Mesodermal cell (in vitro differentiated cells): ENCODE data around the gene TMEM132D.

ENCODE experiments used
- H3K27ac ChIP-seq: 2 replicates; pipeline ENCODE4 v1.7.0; 2013; ENCODE audit warnings: mild to moderate bottlenecking, low read depth, low read length, moderate library complexity; ENCODE audit not compliant: severe bottlenecking
- H3K36me3 ChIP-seq: 2 replicates; pipeline ENCODE4 v1.7.1; 2013; ENCODE audit warnings: mild to moderate bottlenecking, low read length, moderate library complexity; ENCODE audit not compliant: control insufficient read depth, insufficient read depth
- H3K4me1 ChIP-seq: one replicate; pipeline ENCODE4 v1.7.1; 2013; ENCODE audit warnings: mild to moderate bottlenecking, low read length; ENCODE audit not compliant: insufficient read depth, control insufficient read depth, poor library complexity, severe bottlenecking
- H3K4me3 ChIP-seq: 2 replicates; pipeline ENCODE4 v1.7.0; 2013; ENCODE audit warnings: low read length, control low read depth, mild to moderate bottlenecking; ENCODE audit not compliant: insufficient read depth, poor library complexity, severe bottlenecking; ENCODE audit errors: extremely low read depth
- H3K9me3 ChIP-seq: 2 replicates; pipeline ENCODE4 v1.7.1; 2013; ENCODE audit warnings: mild to moderate bottlenecking, low read length, moderate library complexity; ENCODE audit not compliant: control insufficient read depth
- WGBS, 2 experiments: methylation state at CpG; one replicate each; pipeline ENCODE4 v1.1.5; 2013; ENCODE audit warnings: missing lambda C conversion rate in 2 of 2; ENCODE audit not compliant: insufficient coverage in 2 of 2; 5-methylcytosine and 5-hydroxymethylcytosine counted together

Gene TMEM132D

DNA sequence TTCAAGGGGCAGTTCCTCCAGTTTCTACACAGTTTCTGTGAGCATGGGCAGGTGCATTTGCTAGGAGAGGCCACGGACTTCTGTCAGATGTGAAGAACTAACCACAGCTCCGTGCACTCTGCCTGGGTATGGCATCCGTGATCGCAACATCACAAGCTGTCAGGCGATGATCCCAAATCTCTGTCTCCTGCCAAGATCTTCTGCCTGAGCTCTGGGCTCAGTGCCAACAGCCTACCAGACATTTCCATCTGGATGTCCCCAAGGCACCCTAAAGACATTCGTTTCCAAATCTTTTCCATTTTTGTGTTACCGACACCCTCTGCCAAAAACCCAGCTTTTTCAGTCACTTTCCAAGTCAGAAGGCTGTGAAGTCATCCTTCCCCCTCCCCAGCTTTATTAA lies 758.4 kb downstream of the TMEM132D start:
- WGBS, 2 experiments = 81 to 90% methylated on average over 6 to 7 of the region's 7 CpGs
- H3K4me3 ChIP-seq = no peak overlapping the region
- no peak overlapping the region for H3K27ac ChIP-seq
- no peaks in the 10 kb centered on the region for H3K36me3 ChIP-seq
- H3K4me1 ChIP-seq = no peaks in the 10 kb centered on the region
- no peaks in the 10 kb centered on the region for H3K9me3 ChIP-seq

DNA sequence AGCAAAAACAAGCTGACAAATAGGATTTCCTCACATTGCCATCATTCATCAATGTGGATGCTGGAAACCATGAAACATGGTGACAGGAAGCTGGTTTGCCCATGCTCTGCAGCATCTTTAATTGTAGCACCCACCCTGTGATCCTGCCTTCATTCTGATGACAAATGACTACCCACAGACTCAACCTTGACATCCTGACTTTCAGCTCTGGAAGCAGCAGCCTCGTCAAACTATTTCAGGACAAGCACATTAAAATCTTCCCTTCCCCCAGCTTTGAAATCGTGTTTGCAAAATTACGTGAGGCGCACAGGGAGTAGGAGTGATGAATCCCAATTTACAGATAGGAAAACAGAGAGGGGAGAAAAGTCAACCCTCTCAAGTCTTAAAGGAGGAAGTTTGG lies 765.0 kb downstream of the TMEM132D start:
- Histone ChIP-seq H3K27ac (no peak overlapping the region), H3K4me1 (no peaks in the 10 kb centered on the region), H3K9me3 (no peaks in the 10 kb centered on the region), H3K4me3 (no peak overlapping the region), H3K36me3 (no peaks in the 10 kb centered on the region)
- 83 to 90% methylated on average over 2 of the region's 4 CpGs for WGBS, 2 experiments

DNA sequence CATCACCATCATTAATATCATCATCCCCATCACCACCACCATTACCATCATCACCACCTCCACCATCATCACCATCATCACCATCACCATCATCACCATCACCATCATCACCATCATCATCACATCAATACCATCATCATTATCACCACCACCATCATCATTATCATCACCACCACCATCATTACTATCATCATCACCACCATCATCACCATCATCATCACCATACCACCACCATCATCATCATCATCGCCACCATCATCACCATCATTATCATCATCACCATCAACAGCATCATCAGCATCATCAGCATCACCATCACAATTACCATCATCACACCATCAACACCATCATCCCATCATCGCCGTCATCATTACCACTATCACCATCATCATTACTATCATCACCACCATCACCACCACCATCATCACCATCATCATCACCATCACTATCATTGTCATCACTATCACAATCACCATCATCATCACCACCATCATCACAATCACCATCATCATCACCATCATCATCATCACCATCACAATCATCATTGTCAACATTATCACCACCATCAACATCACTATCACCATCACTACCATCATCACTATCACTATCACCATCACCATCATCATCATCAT lies 767.0 kb downstream of the TMEM132D start:
- WGBS, 2 experiments = 89 to 94% methylated on average over 3 of the region's 3 CpGs
- Histone ChIP-seq H3K4me1 (no peaks in the 10 kb centered on the region), H3K9me3 (no peaks in the 10 kb centered on the region)

DNA sequence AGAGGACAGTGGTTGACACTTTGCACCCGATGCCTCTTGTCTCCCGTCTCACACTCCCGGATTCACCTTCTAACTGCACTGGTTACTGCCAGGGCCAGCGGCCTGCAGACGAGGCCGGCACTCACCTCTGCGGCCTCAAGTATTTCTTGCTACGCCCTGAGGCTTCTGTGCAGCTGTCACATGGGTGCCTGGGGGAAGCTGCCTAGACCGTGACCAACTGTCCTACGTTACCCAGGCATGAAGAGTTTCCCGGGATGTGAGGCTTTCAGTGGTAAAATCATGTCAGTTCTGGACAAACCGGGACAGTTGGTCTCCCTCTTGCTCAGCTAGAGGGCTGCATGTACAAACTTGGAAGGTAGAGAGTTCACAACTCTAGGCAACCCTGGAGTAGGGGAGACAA lies 776.1 kb downstream of the TMEM132D start:
- WGBS, 2 experiments = 85 to 86% methylated on average over 10 to 12 of the region's 12 CpGs
- Histone ChIP-seq H3K4me1 (no peaks in the 10 kb centered on the region), H3K36me3 (no peaks in the 10 kb centered on the region), H3K9me3 (no peaks in the 10 kb centered on the region), H3K4me3 (no peak overlapping the region), H3K27ac (no peak overlapping the region)

More for the DNA sequence above, 767.0 kb downstream of the TMEM132D start:
- no peak overlapping the region for H3K4me3 ChIP-seq
- H3K36me3 ChIP-seq = no peaks in the 10 kb centered on the region
- no peak overlapping the region for H3K27ac ChIP-seq

DNA sequence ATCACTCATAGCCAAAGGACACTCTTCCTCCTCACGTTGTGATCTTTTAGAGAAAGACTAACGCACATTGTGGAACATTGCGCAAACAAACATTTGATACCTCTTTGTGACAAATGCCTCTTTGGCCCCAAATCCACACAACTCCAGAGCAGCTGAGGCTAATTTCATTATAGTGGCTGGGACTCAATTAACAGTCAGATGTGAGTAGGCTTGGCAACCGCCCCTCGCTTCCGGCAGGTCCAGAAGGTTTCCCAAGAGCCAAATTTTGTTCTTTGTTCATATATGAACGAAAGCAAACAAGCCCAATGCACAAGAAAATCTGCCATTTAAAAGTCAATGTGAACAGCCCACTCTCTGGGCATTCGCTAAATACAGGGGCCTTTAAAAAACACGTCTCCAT lies 776.6 kb downstream of the TMEM132D start:
- Histone ChIP-seq H3K36me3 (no peaks in the 10 kb centered on the region), H3K4me3 (no peak overlapping the region), H3K9me3 (no peaks in the 10 kb centered on the region), H3K27ac (no peak overlapping the region), H3K4me1 (no peaks in the 10 kb centered on the region)
- WGBS, 2 experiments = 80 to 90% methylated on average over 9 of the region's 9 CpGs

DNA sequence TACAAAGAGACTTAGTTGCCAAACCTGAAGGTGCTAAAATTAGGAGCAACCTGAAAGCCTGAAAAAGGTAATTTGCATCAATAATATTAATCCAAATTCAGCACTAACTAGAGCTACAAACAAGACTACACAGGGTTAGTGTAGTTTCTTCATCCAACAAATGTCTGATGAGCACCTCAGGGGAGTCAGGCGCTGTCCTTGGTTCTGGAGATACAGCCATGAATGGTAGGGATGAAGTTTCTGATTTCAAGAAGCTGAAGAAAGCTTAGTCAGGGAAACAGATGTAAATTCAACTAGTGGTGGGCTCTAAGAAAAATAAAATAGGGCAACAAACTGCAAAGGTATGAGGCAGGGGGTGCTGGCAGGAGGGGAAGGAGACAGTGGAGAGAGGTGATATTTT lies 784.3 kb downstream of the TMEM132D start:
- 50 to 80% methylated on average over 1 of the region's 1 CpG for WGBS, 2 experiments
- Histone ChIP-seq H3K4me3 (no peak overlapping the region), H3K36me3 (no peaks in the 10 kb centered on the region), H3K4me1 (no peaks in the 10 kb centered on the region), H3K27ac (no peak overlapping the region), H3K9me3 (no peaks in the 10 kb centered on the region)

DNA sequence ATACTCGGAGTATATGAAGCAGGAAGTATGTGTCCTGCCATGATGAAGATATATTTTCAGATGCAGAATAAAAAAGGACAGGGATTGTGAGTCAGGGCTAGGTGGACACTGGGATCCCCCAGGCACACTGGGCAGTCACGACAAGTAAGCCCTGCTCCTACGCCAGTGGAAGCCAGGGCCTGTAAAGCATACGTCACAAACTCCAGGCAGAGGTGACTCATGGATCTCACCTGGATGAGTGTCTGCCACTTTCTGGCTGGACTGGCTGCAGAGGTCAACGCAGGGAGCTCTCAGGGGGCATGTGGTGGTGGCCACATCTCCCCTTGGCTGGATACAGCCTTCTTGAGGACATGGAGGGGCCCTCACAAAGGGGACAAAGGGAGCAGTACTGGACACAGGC lies 788.3 kb downstream of the TMEM132D start:
- Histone ChIP-seq H3K9me3 (no peaks in the 10 kb centered on the region), H3K4me1 (no peaks in the 10 kb centered on the region), H3K4me3 (no peak overlapping the region), H3K27ac (no peak overlapping the region), H3K36me3 (no peaks in the 10 kb centered on the region)
- 82 to 92% methylated on average over 5 of the region's 5 CpGs for WGBS, 2 experiments

DNA sequence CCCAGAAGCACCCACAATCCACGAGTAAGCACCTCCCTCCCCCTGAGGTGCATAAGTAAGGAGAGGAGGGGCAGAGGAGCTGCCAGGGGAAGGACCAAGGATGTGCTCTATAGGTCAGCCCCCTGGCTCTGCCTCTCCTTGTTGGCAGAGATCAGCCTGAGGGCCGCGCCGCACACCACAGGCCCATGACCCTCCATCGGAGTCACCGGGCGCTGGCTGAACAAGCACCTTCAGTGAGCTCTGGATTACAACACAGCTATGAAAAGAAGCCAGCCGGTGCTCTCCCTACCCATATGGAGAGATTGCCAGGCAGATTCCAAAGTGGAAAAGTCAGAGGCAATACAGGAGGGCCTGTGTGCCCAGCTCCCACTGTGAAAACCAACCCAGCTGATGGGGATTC lies 793.2 kb downstream of the TMEM132D start:
- WGBS, 2 experiments = 96% methylated on average over 6 to 7 of the region's 8 CpGs

DNA sequence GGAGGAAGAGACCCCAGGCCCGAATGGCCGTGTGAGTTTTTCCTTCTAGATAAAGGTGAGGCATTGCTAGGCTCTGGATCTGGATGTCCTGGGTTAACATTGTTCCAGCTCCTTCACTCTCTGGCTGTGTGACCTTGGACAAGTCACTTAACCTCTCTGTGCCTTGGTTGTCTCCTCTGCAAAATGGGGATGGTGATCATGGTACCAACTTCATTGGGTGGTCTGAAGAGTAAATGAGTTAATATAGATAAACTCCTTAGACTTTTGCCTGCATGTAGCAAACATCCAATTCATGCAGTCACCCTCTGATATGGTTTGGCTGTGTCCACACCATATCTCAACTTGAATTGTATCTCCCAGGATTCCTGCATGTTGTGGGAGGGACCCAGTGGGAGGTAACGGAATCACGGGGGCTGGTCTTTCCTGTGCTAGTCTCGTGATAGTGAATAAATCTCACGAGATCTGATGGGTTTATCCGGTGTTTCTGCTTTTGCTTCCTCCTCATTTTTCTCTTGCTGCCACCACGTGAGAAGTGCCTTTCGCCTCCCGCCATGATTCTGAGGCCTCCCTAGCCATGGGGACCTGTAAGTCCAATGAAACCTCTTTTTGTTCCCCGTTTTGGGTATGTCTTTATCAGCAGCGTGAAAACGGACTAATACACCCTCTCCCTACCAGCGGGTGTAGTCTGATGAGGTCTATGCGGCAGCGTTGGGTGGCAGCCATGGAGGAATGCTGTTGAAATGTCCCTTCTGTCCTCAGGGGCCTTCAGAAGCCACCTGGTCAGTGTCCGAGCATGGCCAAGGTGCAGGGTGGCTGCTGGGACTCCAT lies 794.4 kb downstream of the TMEM132D start:
- H3K36me3 ChIP-seq = no peaks in the 10 kb centered on the region
- WGBS, 2 experiments = 85 to 87% methylated on average over 13 to 16 of the region's 17 CpGs

More for the DNA sequence above, 793.2 kb downstream of the TMEM132D start:
- H3K9me3 ChIP-seq = no peaks in the 10 kb centered on the region
- H3K4me1 ChIP-seq = no peaks in the 10 kb centered on the region
- no peaks in the 10 kb centered on the region for H3K36me3 ChIP-seq
- H3K4me3 ChIP-seq = no peak overlapping the region
- no peak overlapping the region for H3K27ac ChIP-seq

DNA sequence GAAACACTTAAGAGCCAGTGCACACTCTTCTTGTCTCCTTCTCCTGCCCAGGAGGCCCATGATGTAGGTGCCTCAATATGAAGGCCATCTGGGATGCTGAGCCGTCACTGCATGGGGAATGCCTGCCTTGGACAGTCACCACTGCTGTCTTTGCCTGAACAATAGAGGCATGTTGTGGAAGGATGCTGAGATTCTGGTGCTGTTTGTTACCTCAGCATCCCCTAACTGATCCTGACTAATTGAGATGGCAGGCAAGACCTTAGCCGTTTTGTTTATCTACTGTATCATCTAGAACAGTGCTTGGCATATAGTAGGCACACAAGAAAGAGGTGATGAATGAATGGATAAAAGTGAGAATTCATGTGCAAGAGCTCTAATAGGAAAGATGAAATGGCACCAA lies 797.1 kb downstream of the TMEM132D start:
- no peaks in the 10 kb centered on the region for H3K36me3 ChIP-seq

More for the DNA sequence above, 794.4 kb downstream of the TMEM132D start:
- Histone ChIP-seq H3K27ac (no peak overlapping the region), H3K4me1 (no peaks in the 10 kb centered on the region), H3K4me3 (no peak overlapping the region), H3K9me3 (no peaks in the 10 kb centered on the region)

DNA sequence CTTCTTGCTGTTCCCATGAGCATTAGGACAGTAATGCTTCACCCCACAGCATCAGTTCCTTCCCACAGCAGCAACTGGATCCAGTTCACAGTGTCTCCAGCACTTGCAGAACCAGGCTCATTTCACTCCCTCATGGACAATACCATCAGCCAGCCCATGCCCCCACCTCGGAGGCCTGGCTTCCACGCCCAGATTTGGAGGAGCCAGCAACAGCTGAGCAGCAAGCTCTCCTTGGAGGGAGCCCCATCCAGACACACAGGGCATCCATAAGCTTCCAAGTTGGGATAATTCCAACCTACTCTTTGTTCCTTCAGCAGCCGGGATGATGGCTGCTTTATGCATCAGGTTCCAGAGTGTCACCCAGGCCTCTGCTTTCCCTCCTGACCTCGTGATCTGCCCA lies 800.6 kb downstream of the TMEM132D start:
- Histone ChIP-seq H3K36me3 (no peaks in the 10 kb centered on the region), H3K4me1 (no peaks in the 10 kb centered on the region), H3K27ac (no peak overlapping the region), H3K4me3 (no peak overlapping the region), H3K9me3 (no peaks in the 10 kb centered on the region)
- WGBS, 2 experiments = 82 to 85% methylated on average over 2 to 4 of the region's 4 CpGs

More for the DNA sequence above, 797.1 kb downstream of the TMEM132D start:
- no peaks in the 10 kb centered on the region for H3K9me3 ChIP-seq
- no peak overlapping the region for H3K4me3 ChIP-seq
- 60 to 83% methylated on average over 1 of the region's 2 CpGs for WGBS, 2 experiments
- H3K27ac ChIP-seq = no peak overlapping the region
- H3K4me1 ChIP-seq = no peaks in the 10 kb centered on the region
